Mesenteric fat pad (tissue), 1 donor: ENCODE measurements around the gene TRIM60. TPM values are rescaled to one million over a fixed set of nuclear protein-coding genes. Genes with fewer than 3 reads are reported as not detected.
"Not testable (repeated sequence)": the region's sequence is repeated elsewhere in the genome, so short reads cannot be mapped to it uniquely, and the experiment has no call there.

Source experiments
- DNase-seq: peaks from one replicate; pipeline ENCODE4 v3.0.0-alpha.2; 2020; ENCODE audit warnings: low spot score
- long read RNA-seq: library from polyadenylated mRNA; unstranded; transcript quantifications from one replicate; pipeline ENCODE4 v2.0.0, GENCODE V29; 2020
- total RNA-seq: library from RNA; stranded (reverse); fragmentation: NEBNext Ultra II Directional; extraction: Animal tissue kit (Norgen Biotek cat#: 25700); gene quantifications from one replicate; pipeline ENCODE4 v1.2.1, GENCODE V29; 2021
- donor health status: DM: yes; HTN: yes; CAD: no.

The TRIM60 gene
- total RNA-seq, result not detected
- long read RNA-seq, result 0 reads

- DNase-seq, result no peak
Measured at GRCh38 chr4:165031436-165032211, at the start of gene TRIM60. Gene TRIM60, plus strand, starts transcription at chr4:165031999. Its CDS starts 8,074 bp downstream, at chr4:165040073.

- DNase-seq, result no peak
Measured at GRCh38 chr4:164989471-164989870, 42.3 kb upstream of the TRIM60 start.

- DNase-seq, result not testable (repeated sequence)
Measured at GRCh38 chr4:164990786-164991185, 41.0 kb upstream of the TRIM60 start.

DNA sequence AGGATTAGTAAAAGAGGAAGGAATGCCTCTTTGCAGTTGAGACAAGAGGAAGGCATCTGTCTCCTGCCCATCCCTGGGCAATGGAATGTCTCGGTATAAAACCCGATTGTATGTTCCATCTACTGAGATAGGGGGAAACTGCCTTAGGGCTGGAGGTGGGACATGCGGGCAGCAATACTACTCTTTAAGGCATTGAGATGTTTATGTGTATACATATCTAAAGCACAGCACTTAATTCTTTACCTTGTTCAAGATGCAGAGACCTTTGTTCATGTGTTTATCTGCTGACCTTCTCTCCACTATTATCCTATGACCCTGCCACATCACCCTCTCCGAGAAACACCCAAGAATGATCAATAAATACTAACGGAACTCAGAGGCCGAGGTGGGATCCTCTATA is 35.7 kb upstream of the TRIM60 start:
- DNase-seq, result not testable (repeated sequence)

DNA sequence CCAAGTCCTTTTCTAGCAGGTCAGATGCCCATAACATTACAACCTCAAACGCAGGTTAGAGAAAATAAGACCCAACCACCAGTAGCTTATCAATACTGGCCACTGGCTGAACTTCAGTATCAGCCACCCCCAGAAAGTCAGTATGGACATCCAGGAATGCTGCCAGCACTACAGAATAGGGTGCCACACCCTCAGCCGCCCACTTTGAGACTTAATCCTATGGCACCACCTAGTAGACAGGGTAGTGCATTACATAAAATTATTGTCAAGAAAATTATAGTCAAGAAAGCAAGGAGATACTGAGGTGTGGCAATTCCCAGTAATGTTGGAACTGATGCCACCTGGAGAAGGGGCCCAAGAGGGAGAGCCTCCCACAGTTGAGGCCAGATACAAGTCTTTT is 34.5 kb upstream of the TRIM60 start:
- DNase-seq, result no peak

DNA sequence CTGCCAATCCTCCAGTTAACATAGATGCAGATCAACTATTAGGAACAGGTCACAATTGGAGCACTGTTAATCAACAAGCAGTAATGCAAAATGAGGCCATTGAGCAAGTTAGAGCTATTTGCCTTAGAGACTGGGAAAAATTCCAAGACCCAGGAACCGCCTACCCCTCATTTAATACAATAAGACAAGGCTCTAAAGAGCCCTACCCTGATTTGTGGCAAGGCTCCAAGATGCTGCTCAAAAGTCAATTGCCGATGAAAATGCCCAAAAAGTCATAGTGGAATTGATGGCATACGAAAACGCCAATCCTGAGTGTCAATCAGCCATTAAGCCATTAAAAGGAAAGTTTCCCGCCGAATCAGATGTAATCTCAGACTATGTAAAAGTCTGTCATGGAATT is 33.9 kb upstream of the TRIM60 start:
- no peak for DNase-seq

DNA sequence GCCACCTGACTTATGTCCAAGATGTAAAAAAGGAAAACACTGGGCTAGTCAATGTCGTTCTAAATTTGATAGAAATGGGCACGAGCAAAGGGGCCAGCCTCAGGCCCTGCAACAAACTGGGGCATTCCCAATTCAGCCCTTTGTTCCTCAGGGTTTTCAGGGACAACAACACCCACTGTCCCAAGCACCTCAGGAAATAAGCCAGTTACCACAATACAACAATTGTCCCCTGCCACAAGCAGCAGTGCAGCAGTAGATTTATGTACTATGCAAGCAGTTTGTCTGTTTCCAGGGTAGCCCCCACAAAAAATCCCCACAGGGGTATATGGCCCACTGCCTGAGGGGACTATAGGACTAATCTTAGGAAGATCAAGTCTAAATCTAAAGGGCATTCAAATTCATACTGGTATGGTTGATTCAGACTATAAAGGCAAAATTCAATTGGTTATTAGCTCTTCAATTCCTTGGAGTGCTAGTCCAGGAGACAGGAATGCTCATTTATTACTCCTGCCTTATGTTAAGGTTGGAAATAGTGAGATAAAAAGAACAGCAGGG is 33.2 kb upstream of the TRIM60 start:
- DNase-seq, result not testable (repeated sequence)

DNA sequence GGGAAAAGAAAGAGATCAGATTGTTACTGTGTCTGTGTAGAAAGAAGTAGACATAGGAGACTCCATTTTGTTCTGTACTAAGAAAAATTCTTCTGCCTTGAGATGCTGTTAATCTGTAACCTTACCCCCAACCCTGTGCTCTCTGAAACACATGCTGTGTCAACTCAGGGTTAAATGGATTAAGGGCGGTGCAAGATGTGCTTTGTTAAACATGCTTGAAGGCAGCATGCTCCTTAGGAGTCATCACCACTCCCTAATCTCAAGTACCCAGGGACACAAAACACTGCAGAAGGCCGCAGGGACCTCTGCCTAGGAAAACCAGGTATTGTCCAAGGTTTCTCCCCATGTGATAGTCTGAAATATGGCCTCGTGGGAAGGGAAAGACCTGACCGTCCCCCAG is 29.8 kb upstream of the TRIM60 start:
- DNase-seq, result not testable (repeated sequence)

GRCh38 chr4:165005352-165005925 is 26.4 kb upstream of the TRIM60 start:
- no peak for DNase-seq

- DNase-seq, result no peak
Measured at GRCh38 chr4:165006456-165006855, 25.3 kb upstream of the TRIM60 start.

DNA sequence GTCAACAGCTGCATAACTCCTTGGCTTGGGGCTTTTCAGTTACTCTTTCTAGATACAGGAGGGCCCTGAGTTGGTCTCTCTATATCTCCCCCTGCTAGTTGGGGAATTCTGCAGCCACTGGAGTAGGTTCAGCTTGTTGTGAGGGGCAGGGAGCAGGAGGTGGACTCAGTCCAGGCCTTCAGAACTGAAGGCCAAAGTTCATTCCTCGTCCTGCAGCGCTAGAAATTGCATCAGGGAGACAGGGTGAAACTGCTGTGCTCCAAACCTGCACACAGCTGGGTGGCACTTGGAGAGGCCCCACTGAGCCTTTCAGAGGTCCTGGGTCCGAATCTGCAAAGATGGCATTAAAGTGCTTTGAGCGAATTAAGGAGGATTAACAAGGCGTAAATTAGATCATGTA is 24.9 kb upstream of the TRIM60 start:
- DNase-seq, result no peak

- DNase-seq, result no peak
Measured at GRCh38 chr4:165009493-165010227, 22.1 kb upstream of the TRIM60 start.

DNA sequence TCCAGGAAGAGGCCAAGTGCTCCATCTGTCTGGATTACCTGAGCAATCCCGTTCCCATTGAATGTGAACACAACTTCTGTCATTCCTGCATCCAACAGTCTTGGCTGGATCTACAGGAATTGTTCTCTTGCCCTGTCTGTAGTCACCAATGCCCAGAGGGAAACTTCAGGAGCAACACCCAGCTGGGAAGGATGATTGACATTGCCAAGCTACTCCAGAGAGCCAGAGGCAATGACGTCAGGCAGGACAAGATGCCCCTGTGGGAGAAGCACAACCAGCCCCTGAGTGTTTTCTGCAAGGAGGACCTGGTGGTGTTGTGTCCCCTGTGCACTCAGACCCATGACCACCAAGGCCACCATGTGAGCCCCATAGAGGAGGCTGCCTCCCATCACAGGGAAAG is 21.3 kb upstream of the TRIM60 start:
- DNase-seq, result no peak

GRCh38 chr4:165010991-165011390 is 20.8 kb upstream of the TRIM60 start:
- DNase-seq, result no peak

DNA sequence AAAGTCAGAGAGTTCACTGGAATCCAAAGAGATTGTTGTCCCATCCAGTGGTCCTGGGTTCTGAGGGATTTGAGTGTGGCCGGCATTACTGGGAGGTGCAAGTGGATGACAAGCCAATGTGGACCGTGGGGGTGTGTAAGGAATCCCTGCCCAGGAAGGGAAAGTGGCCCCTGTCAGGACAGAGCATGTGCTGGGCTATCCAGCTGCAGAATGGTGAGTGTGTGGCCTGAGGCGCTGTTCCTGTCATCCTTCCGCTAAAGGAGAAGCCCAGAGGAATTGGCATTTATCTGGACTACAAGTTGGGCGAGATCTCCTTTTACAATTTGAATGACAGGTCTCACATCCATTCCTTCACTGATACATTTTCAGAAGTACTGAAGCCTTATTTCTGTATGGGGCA is 20.4 kb upstream of the TRIM60 start:
- DNase-seq, result no peak

DNA sequence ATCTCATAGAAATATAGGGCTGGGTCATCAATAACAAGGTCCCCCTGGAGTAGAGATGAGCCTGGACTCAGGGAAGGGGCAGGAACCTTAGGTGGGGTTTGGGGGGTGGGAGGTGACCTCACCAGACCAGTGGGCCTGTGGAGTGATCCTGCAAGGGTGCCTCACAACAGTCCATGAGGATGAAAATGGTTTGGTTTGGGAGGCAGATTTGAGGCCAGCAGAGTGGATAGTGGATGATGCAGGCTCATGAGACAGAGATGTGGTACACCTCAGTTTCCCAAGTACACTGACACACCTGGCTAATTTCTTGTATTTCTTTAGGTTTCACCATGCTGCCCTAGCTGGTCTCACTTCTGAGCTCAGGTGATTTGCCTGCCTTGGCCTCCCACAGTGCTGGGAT is 18.1 kb upstream of the TRIM60 start:
- no peak for DNase-seq

DNA sequence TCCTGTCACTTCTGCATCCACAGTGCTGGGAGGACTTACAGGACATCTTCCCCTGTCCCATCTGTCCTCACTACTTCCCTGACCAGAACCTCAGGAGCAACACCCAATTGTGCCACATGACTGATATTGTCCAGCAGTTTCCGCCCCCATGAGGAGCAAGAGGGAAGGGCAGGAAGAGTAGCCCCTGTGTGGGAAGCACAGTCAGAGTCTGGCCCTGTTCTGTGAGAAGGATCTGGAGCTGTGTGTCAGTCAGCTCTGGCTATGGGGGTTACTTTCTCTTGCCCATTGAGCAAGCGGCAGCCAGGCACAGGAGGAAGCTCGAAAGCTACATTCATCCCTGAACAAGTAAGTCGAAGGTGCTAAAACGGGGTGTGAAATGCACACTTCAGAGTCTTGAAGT is 14.8 kb upstream of the TRIM60 start:
- DNase-seq, result no peak

DNA sequence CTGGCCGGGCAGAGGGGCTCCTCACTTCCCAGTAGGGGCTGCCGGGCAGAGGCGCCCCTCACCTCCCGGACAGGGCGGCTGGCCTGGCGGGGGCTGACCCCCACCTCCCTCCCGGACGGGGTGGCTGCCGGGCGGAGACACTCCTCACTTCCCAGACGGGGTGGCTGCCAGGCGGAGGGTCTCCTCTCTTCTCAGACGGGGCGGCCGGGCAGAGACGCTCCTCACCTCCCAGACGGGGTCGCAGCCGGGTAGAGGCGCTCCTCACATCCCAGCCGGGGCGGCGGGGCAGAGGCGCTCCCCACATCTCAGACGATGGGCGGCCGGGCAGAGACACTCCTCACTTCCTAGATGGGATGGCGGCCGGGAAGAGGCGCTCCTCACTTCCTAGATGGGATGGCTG is 11.8 kb upstream of the TRIM60 start:
- DNase-seq, result not testable (repeated sequence)

DNA sequence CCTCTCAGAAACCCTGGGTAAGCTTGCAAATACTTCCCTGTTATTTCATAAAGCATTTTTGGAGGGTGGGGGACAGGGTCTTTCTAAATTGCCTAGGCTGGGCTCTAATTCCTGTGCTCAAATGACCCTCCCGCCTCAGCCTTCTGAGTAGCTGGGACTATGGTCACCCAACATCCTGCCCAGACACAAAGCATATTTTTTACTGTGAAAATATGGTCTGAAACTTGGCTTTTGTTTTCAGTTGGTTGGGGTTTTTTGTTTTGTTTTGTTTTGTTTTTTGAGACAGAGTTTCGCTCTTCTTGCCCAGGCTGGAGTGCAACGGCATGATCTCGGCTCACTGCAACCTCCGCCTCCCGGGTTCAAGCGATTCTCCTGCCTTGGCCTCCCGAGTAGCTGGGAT is 6.0 kb upstream of the TRIM60 start:
- not testable (repeated sequence) for DNase-seq

GRCh38 chr4:165027762-165028402 is 3.9 kb upstream of the TRIM60 start:
- no peak for DNase-seq

- no peak for DNase-seq
Measured at GRCh38 chr4:165048170-165048569, 16.4 kb downstream of the TRIM60 start.

DNA sequence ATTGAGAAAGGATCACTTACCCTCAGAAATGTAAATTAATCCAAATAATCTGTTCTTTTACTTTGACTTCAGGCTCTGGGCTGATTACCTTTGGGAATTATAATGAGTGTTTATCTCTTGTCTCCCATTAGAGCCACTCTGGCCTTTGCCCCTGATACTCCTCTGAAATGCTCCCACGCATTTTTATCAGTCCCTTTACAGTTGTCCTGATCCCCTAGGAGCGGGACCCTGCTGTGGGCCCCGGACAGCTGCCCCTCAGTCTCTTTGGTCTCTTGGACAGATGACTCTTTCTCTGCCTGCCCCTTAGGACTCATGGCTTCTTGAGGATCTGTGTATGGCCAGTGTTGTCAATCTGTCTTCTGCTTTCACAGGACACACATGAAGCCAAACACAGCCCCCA is 20.8 kb downstream of the TRIM60 start:
- DNase-seq, result no peak
